ENCODE results near the gene FOXP1. TPM values are rescaled to one million over a fixed set of nuclear protein-coding genes. Genes with fewer than 3 reads are reported as not detected.

Gene FOXP1
- total and polyA plus RNA-seq, 9 donors = 17.6 to 28.2 (median 20.5) TPM

- Histone ChIP-seq H3K27me3 (ENCODE audit: control insufficient read depth, insufficient read depth, low read length) (no peaks in the 10 kb centered on the region), H3K4me3 (ENCODE audit: low read length) (no peak overlapping the region), H3K9me3 (replicated peaks; ENCODE audit: control insufficient read depth, low read depth, low read length) (no peaks in the 10 kb centered on the region), H3K27ac (ENCODE audit: low read length) (no peak overlapping the region), H3K36me3 (ENCODE audit: control insufficient read depth, insufficient read depth, low read length) (no peaks in the 10 kb centered on the region), H3K4me1 (ENCODE audit: control insufficient read depth, insufficient read depth, low read length) (peaks cover 4% of the 10 kb centered on the region)
- WGBS (ENCODE audit: insufficient coverage) = no CpG with 5 or more reads among the region's 1 CpG
- DNase-seq = no peak
Observed at GRCh38 chr3:71409352-71409751, 174.2 kb downstream of the FOXP1 start.

GRCh38 chr3:71408903-71409302 is 174.6 kb downstream of the FOXP1 start:
- 40% methylated on average over 1 of the region's 2 CpGs for WGBS (ENCODE audit: insufficient coverage)
- H3K4me1 ChIP-seq (ENCODE audit: control insufficient read depth, insufficient read depth, low read length) = peaks cover 2% of the 10 kb centered on the region
- no peaks in the 10 kb centered on the region for H3K27me3 ChIP-seq (ENCODE audit: control insufficient read depth, insufficient read depth, low read length)
- no peaks in the 10 kb centered on the region for H3K36me3 ChIP-seq (ENCODE audit: control insufficient read depth, insufficient read depth, low read length)
- no peaks in the 10 kb centered on the region for H3K9me3 ChIP-seq (replicated peaks; ENCODE audit: control insufficient read depth, low read depth, low read length)
- H3K27ac ChIP-seq (ENCODE audit: low read length) = no peak overlapping the region
- no peak overlapping the region for H3K4me3 ChIP-seq (ENCODE audit: low read length)
- no peak for DNase-seq

- no peak for DNase-seq
- no peaks in the 10 kb centered on the region for H3K27me3 ChIP-seq (ENCODE audit: control insufficient read depth, insufficient read depth, low read length)
- H3K9me3 ChIP-seq (replicated peaks; ENCODE audit: control insufficient read depth, low read depth, low read length) = no peaks in the 10 kb centered on the region
- 28% methylated on average over 6 of the region's 10 CpGs for WGBS (ENCODE audit: insufficient coverage)
- H3K4me1 ChIP-seq (ENCODE audit: control insufficient read depth, insufficient read depth, low read length) = peaks cover 2% of the 10 kb centered on the region
- H3K4me3 ChIP-seq (ENCODE audit: low read length) = no peak overlapping the region
- no peak overlapping the region for H3K27ac ChIP-seq (ENCODE audit: low read length)
- no peaks in the 10 kb centered on the region for H3K36me3 ChIP-seq (ENCODE audit: control insufficient read depth, insufficient read depth, low read length)
Observed at GRCh38 chr3:71407823-71408222, 175.7 kb downstream of the FOXP1 start.

- no peak overlapping the region for H3K27ac ChIP-seq (ENCODE audit: low read length)
- no CpG with 5 or more reads among the region's 10 CpGs for WGBS (ENCODE audit: insufficient coverage)
Observed at GRCh38 chr3:71406972-71407810, 176.3 kb downstream of the FOXP1 start.

DNA sequence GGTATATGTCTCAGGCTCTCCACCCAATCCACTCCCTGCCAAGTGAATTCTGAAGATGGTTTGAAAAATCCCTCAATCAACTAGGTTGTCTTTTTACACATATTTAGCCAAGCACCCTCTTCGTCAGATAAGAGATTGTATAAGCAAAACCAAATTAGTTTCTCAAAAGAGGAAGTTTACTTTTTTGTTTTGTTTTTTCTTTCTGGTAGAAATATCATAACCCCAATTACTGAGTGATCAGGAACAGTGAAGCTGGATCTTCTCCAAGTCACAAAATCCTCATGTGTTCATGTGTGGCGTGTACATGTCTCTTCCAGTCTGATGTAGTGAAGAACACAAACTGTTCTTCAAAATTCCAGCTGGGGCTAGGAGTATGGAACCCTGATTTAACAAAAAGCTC is 180.6 kb downstream of the FOXP1 start:
- H3K9me3 ChIP-seq (replicated peaks; ENCODE audit: control insufficient read depth, low read depth, low read length) = no peaks in the 10 kb centered on the region
- H3K4me3 ChIP-seq (ENCODE audit: low read length) = no peak overlapping the region
- H3K4me1 ChIP-seq (ENCODE audit: control insufficient read depth, insufficient read depth, low read length) = peaks cover 2% of the 10 kb centered on the region
- no peaks in the 10 kb centered on the region for H3K27me3 ChIP-seq (ENCODE audit: control insufficient read depth, insufficient read depth, low read length)
- H3K27ac ChIP-seq (ENCODE audit: low read length) = no peak overlapping the region
- WGBS (ENCODE audit: insufficient coverage) = no CpG with 5 or more reads among the region's 2 CpGs
- H3K36me3 ChIP-seq (ENCODE audit: control insufficient read depth, insufficient read depth, low read length) = no peaks in the 10 kb centered on the region
- DNase-seq = no peak

More at GRCh38 chr3:71406972-71407810, 176.3 kb downstream of the FOXP1 start:
- H3K4me1 ChIP-seq (ENCODE audit: control insufficient read depth, insufficient read depth, low read length) = peaks cover 2% of the 10 kb centered on the region
- no peak for DNase-seq
- H3K4me3 ChIP-seq (ENCODE audit: low read length) = no peak overlapping the region
- H3K9me3 ChIP-seq (replicated peaks; ENCODE audit: control insufficient read depth, low read depth, low read length) = no peaks in the 10 kb centered on the region
- no peaks in the 10 kb centered on the region for H3K36me3 ChIP-seq (ENCODE audit: control insufficient read depth, insufficient read depth, low read length)
- no peaks in the 10 kb centered on the region for H3K27me3 ChIP-seq (ENCODE audit: control insufficient read depth, insufficient read depth, low read length)

DNA sequence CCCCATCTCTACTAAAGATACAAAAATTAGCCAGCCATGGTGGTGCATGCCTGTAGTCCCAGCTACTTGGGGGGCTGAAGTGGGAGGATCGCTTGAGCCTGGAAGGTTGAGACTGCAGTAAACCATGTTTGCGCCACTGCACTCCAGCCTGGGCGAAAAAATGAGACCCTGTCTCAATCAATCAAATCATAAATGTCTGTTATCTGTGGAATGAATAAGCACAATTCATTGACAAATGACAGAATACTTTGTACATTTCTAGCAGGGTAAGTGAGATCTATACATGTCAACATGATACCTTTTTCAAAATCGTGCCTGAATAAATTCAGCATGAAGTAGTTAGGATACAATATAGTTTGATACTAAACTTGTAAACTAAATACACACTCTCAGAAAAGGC is 181.2 kb downstream of the FOXP1 start:
- Histone ChIP-seq H3K4me3 (ENCODE audit: low read length) (no peak overlapping the region), H3K27me3 (ENCODE audit: control insufficient read depth, insufficient read depth, low read length) (no peaks in the 10 kb centered on the region), H3K27ac (ENCODE audit: low read length) (no peak overlapping the region), H3K9me3 (replicated peaks; ENCODE audit: control insufficient read depth, low read depth, low read length) (no peaks in the 10 kb centered on the region), H3K4me1 (ENCODE audit: control insufficient read depth, insufficient read depth, low read length) (peaks cover under 1% of the 10 kb centered on the region), H3K36me3 (ENCODE audit: control insufficient read depth, insufficient read depth, low read length) (no peaks in the 10 kb centered on the region)
- DNase-seq = no peak
- WGBS (ENCODE audit: insufficient coverage) = no CpG with 5 or more reads among the region's 4 CpGs

DNA sequence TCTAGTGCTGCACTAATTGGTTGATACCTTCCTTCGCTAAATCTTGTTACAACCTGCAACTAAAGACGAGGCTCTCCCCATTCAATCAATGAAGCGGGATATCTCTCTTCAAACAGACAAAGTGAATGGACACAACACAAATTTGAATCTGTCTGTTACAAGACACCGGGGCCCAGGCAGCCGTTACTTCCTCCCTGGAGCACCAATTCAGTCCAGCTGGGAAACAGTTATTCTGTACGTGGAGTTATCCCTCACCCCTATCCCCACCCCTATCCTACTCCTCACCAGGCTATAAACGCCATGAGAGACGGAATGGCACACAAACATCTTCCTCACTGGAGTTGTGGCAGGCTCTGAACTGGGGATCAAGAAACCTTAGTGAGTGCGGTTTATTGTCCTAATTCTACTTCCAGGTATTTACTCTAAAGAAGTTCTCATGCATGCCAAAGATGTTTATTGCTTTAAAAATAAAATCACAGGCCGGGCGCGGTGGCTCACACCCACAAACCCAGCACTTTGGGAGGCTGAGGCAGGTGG is 181.8 kb downstream of the FOXP1 start:
- Histone ChIP-seq H3K4me3 (ENCODE audit: low read length) (no peak overlapping the region), H3K4me1 (ENCODE audit: control insufficient read depth, insufficient read depth, low read length) (peaks cover 2% of the 10 kb centered on the region), H3K36me3 (ENCODE audit: control insufficient read depth, insufficient read depth, low read length) (no peaks in the 10 kb centered on the region), H3K27me3 (ENCODE audit: control insufficient read depth, insufficient read depth, low read length) (no peaks in the 10 kb centered on the region), H3K27ac (ENCODE audit: low read length) (no peak overlapping the region), H3K9me3 (replicated peaks; ENCODE audit: control insufficient read depth, low read depth, low read length) (no peaks in the 10 kb centered on the region)
- no peak for DNase-seq
- WGBS (ENCODE audit: insufficient coverage) = 39% methylated on average over 8 of the region's 12 CpGs

GRCh38 chr3:71400986-71401451 is 182.5 kb downstream of the FOXP1 start:
- no peak overlapping the region for H3K27ac ChIP-seq (ENCODE audit: low read length)
- peaks cover 2% of the 10 kb centered on the region for H3K4me1 ChIP-seq (ENCODE audit: control insufficient read depth, insufficient read depth, low read length)
- no peaks in the 10 kb centered on the region for H3K9me3 ChIP-seq (replicated peaks; ENCODE audit: control insufficient read depth, low read depth, low read length)
- 67% methylated on average over 4 of the region's 6 CpGs for WGBS (ENCODE audit: insufficient coverage)
- DNase-seq = no peak
- H3K36me3 ChIP-seq (ENCODE audit: control insufficient read depth, insufficient read depth, low read length) = no peaks in the 10 kb centered on the region
- H3K27me3 ChIP-seq (ENCODE audit: control insufficient read depth, insufficient read depth, low read length) = no peaks in the 10 kb centered on the region
- H3K4me3 ChIP-seq (ENCODE audit: low read length) = no peak overlapping the region

GRCh38 chr3:71399478-71399877 is 184.1 kb downstream of the FOXP1 start:
- Histone ChIP-seq H3K27ac (ENCODE audit: low read length) (no peak overlapping the region), H3K9me3 (replicated peaks; ENCODE audit: control insufficient read depth, low read depth, low read length) (no peaks in the 10 kb centered on the region), H3K4me3 (ENCODE audit: low read length) (no peak overlapping the region), H3K36me3 (ENCODE audit: control insufficient read depth, insufficient read depth, low read length) (no peaks in the 10 kb centered on the region), H3K4me1 (ENCODE audit: control insufficient read depth, insufficient read depth, low read length) (peaks cover 2% of the 10 kb centered on the region), H3K27me3 (ENCODE audit: control insufficient read depth, insufficient read depth, low read length) (no peaks in the 10 kb centered on the region)
- WGBS (ENCODE audit: insufficient coverage) = no CpG with 5 or more reads among the region's 3 CpGs
- no peak for DNase-seq

- Histone ChIP-seq H3K9me3 (replicated peaks; ENCODE audit: control insufficient read depth, low read depth, low read length) (no peaks in the 10 kb centered on the region), H3K27ac (ENCODE audit: low read length) (no peak overlapping the region), H3K27me3 (ENCODE audit: control insufficient read depth, insufficient read depth, low read length) (no peaks in the 10 kb centered on the region), H3K4me3 (ENCODE audit: low read length) (no peak overlapping the region), H3K36me3 (ENCODE audit: control insufficient read depth, insufficient read depth, low read length) (no peaks in the 10 kb centered on the region), H3K4me1 (ENCODE audit: control insufficient read depth, insufficient read depth, low read length) (peaks cover 2% of the 10 kb centered on the region)
- WGBS (ENCODE audit: insufficient coverage) = 69% methylated on average over 3 of the region's 4 CpGs
- DNase-seq = no peak
Observed at GRCh38 chr3:71398157-71398836, 185.2 kb downstream of the FOXP1 start.
